Kidney glomerular epithelial cell (primary cell): Measurements from ENCODE around the gene OIT3.
"Not testable (repeated sequence)": the region's sequence is repeated elsewhere in the genome, so short reads cannot be mapped to it uniquely, and the experiment has no call there.

Experiments used
- DNase-seq: peaks from one replicate; lab custom pipeline; 2025; lab: John Stamatoyannopoulos, UW

OIT3 gene

DNA sequence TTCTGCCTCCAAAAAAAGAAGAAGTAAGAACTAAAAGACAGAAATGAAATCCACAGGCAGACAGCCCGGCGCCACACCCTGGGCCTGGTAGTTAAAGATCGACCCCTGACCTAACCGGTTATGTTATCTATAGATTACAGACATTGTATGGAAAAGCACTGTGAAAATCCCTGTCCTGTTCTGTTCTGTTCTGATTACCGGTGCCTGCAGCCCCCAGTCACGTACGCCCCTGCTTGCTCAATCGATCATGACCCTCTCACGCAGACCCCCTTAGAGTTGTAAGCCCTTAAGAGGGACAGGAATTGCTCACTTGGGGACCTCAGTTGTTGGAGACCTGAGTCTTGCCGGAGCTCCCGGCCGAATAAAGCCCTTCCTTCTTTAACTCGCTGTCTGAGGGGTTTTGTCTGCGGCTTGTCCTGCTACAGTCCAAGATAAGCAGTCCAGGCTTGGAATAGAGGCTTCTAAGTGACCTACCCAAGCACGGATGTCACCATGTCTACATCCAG lies 10.5 kb downstream of the OIT3 start:
- DNase-seq, result not testable (repeated sequence)

DNA sequence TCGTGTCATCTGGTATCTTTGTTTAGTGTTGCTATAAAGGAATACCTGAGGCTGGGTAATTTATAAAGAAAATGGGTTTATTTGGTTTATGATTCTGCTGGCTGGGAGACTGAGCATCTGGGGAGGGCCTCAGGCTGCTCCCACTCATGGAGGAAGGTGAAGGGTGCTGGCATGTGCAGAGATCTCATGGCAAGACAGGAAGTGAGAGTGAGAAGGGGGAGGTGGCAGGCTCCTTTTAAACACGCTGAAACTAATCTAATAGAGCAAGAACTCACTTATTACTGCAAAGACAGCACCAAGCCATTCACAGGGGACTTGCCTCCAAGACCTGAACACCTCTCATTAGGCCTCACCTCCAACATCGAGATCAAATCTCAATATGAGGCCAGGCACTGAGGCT lies 11.3 kb downstream of the OIT3 start:
- DNase-seq, result no peak

DNA sequence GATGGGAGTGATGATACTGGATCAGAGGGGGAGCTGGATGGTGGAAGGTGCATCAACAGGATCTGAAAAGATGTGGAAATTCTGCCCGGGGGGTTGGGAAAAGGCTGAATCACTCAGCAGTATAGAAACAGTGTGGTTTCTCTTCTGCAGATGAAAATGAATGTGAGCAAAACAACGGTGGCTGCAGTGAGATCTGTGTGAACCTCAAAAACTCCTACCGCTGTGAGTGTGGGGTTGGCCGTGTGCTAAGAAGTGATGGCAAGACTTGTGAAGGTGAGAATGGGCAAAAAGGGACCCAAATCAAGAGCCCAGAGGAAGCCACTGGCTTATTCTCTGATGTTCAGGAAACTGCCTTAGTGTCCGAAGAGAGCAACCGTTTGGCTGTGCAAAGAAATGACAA lies 12.9 kb downstream of the OIT3 start:
- DNase-seq, result no peak

DNA sequence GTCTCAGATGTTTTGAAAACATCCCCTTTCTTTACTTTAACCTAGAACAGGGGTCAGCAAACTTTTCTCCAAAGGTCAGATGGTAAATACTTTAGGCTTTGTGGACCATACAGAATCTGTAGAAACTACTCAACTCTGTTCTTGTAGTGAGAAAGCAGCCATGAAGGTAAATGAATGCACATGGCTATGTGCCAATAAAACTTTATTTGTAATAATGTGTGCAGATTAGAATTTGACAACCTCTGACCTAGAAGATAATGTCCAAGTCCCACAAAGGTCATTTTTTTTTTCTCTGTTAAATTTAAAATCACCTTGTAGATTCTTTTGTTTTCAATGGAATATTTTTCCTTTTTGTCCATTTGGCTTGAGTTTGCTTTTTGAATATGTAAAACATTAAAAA lies 17.2 kb downstream of the OIT3 start:
- DNase-seq, result no peak

DNA sequence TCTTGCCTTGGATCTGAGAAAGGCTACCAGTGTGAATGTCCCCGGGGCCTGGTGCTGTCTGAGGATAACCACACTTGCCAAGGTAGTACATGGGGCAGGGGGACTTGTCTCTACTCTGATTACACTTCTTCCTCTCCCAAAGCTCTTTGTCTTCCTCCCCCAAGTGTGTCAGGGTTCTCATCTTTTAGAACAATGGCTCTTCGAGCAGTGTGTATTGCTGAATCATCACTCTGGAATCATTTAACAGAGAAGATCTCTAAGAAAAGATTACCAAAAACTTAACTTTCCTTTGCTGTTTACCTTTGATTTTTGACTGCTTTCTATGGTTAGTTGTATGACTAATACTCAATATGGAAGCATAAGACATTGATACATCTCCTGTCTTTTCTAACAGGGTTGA lies 18.2 kb downstream of the OIT3 start:
- DNase-seq, result no peak

DNA sequence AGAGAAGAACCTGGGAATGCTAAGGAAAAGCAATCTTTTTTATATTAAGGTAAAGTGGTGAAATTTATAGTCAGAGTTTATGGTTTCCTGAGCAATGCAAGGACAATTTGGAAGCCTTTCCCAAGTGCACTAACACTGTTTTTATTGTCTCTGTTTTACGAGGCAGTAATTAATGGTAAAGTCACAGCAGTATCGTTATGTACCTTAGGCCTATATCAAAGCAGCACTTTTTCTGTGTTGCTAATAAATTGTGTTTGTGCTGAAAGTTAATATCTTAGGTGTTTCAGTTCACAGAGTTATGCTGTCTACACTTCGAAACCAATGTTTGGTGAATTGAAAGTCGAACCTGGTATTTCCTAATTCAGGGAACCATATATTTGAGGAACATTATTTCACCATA lies 19.2 kb downstream of the OIT3 start:
- no peak for DNase-seq

DNA sequence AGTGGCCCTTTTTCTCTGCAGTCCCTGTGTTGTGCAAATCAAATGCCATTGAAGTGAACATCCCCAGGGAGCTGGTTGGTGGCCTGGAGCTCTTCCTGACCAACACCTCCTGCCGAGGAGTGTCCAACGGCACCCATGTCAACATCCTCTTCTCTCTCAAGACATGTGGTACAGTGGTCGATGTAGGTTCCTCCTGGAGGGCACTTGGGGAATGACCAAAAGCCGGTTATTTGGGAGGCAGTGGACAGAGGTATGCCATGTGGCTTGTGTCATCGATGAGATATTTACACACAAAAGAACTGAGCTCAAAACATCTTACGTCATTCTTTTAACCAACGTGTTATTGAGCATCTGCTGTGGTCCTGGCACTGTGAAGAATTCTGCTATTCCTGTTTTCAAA lies 19.7 kb downstream of the OIT3 start:
- no peak for DNase-seq

DNA sequence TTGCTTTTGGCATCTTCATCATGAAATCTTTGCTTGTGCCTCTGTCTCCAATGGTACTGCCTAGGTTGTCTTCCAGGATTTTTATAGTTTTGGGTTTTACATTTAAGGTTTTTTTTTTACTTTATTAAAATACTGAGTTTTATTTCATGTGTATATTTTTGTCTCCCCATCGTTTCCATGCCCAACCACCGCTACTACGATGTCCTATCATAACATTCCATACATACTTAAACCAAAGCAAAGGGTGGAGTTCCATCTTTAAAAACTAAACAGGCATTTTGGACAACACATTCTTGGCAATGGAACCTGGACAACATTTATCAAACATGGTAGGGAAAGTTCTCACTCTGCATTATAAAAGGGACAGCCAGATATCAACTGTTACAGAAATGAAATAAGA lies 23.7 kb downstream of the OIT3 start:
- DNase-seq, result not testable (repeated sequence)

DNA sequence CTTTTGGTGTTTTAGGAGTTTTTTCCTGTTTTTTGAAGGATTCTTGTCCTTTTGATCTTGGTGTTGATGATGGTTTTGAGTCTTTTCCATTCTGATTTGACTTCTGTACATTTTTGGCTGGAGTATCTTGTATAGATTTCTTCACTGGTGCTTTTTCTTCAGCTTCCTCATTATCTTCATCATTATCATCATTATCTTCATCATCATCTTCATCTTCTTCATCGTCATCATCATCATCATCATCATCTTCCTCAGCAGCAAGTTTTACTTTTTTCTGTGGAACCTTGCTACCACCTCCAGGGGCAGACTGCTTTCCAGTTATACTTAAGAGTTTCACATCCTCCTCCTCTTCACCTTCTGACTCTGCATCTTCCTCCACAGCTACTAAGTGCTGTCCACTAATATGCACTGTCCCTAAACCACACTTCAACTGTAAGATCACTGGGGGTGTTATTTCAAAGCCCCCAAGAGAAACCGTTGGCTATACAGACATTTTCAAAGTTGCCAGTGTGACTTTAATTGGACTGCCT lies 24.3 kb downstream of the OIT3 start:
- DNase-seq, result not testable (repeated sequence)

DNA sequence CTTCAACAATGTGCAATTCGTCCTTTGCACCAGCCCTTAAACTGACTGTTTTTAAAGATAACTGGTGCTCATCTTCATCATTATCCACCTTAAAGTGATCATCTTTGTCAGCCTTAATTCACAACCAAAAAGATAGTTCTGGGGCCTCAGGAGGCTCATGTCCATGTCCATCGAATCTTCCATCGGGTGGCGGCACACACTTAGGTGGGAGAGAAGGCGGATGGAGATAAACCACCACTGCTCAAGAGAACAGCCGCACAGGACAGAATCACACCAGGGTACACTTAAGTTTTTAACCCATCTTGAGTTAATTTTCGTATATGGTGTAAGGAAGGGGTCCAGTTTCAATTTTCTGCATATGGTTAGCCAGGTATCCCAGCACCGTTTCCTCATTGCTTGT lies 24.8 kb downstream of the OIT3 start:
- DNase-seq, result no peak

DNA sequence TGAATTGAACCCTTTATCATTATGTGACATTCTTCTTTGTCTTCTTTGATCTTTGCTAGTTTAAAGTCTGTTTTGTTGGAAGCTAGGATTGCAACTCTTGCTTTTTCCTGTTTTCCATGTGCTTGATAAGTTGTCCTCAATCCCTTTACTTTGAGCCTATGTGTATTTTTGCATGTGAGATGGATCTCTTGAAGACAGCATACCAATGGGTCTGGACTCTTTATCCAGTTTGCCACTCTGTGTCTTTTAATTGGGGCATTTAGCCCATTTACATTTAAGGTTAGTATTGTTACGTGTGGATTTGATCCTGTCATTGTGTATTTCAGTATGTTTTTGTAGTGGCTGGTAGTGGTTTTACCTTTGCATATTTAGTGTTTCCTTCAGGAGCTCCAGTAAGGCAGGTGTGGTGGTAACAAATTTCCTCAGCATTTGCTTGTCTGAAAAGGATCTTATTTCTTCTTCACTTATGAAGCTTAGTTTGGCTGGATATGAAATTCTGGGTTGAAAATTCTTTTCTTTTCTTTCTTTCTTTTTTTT lies 27.7 kb downstream of the OIT3 start:
- DNase-seq, result not testable (repeated sequence)

DNA sequence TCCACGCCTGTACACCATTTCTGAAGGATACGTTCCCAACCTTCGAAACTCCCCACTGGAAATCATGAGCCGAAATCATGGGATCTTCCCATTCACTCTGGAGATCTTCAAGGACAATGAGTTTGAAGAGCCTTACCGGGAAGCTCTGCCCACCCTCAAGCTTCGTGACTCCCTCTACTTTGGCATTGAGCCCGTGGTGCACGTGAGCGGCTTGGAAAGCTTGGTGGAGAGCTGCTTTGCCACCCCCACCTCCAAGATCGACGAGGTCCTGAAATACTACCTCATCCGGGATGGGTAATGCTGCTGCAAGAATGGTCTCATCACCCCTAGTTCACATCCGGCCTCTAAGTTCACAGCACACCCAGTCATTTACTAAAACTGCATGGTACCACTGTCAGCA lies 30.8 kb downstream of the OIT3 start:
- DNase-seq, result no peak

DNA sequence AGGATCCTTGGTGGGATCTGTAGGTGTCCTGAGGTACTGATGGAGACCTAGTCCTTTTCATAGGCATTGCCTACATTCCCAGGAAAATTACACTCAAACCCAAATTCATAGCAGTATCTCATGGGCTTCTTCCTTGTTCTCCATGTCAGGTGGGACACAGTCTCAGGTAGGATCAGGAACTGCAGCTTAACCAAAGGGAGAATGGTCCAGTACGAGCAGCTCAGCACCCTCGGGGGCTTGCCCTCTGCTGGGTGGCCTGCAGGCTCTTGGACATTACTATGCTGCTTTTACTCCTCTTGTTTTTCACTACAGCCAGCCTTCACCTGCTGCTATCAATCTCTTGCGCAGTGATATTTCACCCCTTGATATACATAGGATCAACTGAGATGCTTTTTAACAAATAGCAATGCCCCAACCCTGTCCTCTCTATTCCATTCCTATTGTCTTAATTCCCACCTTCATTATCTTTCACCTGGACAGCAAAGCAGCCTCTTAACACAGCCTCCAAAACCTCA lies 32.5 kb downstream of the OIT3 start:
- DNase-seq, result no peak

DNA sequence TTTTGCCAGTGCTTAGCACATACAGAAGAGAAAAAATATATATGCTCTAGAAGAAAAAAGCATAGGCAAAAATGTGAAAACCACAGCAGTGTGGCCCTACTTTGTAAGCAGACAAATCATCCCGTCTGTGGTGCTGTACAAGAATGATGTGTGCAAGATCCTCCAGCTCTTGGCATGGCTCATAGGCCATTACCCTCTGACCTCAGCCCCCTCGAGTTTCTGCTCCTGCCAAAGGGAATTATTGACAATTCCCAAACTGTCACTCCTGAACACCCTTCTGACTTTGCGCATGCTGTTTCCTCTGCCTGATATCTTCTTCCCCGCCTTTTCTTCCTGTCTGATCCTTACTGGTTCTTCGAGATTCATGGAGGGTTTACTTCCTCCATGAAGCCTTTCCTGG lies 33.9 kb downstream of the OIT3 start:
- no peak for DNase-seq

DNA sequence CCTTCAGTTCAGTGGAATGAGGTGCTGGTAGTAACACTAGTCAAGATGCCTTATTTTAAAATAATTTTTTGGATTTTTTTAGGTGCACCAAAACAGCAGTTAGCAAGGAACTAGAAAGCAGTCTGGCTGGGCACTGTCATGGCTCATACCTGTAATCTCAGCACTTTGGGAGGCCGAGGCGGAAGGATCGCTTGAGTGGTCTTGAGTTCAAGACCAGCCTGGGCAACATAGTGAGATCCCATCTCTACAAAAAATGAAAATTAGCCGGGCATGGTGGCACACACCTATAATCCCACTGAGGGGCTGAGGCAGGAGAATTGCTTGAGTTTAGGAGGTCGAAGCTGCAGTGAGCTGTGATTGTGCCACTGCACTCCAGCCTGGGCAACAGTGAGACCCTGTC lies 35.3 kb downstream of the OIT3 start:
- no peak for DNase-seq

DNA sequence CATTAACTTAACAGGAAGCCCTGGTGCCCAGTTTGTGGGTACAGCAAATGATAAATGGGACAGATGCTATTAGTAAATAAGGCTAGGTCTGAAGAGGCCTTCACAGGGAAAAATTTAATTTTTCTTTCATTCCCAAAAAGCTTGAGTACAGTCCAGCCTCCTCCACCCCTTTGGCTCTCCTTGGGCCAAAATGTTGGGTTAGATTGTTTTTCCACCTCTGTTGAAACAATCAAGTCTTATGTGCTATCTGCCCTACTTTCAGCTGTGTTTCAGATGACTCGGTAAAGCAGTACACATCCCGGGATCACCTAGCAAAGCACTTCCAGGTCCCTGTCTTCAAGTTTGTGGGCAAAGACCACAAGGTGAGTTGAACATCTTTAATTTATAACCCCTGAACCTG lies 36.7 kb downstream of the OIT3 start:
- DNase-seq, result no peak

DNA sequence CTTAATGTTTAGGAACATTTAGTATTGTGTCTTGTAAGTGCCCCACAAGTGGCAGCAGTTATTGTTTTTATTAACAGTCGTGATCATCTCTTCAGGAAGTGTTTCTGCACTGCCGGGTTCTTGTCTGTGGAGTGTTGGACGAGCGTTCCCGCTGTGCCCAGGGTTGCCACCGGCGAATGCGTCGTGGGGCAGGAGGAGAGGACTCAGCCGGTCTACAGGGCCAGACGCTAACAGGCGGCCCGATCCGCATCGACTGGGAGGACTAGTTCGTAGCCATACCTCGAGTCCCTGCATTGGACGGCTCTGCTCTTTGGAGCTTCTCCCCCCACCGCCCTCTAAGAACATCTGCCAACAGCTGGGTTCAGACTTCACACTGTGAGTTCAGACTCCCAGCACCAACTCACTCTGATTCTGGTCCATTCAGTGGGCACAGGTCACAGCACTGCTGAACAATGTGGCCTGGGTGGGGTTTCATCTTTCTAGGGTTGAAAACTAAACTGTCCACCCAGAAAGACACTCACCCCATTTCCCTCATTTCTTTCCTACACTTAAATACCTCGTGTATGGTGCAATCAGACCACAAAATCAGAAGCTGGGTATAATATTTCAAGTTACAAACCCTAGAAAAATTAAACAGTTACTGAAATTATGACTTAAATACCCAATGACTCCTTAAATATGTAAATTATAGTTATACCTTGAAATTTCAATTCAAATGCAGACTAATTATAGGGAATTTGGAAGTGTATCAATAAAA lies 38.9 kb downstream of the OIT3 start:
- no peak for DNase-seq

DNA sequence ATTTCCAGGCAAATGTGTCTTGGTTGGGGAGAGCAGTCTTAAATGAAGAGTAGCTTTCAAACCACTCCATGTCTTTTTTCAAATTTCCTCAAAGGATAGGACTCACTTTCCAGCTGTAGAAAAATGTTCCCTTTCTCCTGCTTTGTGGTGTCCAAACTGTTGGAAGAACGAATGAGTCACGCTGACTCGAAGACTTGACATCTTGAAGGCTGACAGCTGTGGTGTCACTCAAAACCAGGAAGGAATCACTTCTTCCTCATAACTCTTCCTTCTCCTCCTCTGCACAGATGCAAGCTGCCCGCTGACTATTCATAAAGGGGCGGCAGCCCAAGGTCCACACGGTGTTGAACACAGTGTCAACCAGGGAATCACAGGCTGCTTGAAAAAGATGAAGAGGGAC lies 41.8 kb downstream of the OIT3 start:
- no peak for DNase-seq

DNA sequence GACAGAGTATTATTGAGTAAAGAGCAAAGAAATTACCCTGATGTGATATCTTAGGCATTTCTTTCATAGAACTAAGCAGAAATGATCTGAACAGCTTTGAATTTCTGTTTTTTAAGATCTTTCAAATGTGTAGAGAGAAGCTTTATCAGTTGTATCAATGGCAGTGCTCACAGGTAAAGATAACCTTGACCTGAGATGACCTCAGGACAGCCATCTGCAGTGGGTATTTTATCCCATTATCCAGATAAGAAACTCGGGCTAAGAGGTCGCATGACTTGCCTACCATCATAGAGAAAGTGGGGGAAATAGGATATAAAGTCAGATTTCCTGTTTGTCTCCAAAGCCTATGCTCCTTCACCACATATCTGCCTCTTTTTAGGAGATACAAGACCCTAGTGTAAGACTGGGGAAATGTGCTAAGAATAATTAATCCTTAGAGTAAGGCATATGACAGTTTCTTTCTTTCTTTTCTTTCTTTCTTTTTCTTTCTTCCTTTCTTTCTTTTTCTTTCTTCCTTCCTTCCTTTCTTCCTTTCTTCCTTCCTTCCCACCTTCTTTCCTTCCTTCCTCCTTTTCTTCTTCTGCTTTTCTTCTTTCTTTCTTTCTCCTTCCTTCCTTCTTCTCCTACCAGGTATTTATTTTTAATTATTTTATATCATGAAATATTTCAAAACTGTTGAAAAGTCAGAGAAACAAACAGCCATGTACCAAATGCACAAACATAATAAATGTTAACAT lies 50.1 kb downstream of the OIT3 start:
- no peak for DNase-seq

DNA sequence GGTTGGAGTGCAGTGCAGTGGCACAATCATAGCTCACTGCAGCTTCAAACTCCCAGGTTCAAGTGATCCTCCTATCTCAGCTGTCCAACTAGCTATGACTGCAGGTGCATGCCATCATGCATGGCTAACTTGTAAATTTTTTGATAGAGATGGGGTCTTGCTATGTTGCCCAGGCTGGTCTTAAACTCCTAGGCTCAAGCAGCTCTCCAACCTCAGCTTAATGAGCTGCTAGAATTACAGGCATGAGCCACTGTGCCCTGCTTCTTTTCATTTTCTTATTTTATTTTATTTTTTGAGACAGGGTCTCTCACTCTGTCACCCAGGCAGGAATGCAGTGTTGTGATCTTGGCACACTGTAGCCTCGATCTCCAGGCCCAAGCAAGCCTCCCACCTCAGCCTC lies 53.4 kb downstream of the OIT3 start:
- no peak for DNase-seq

DNA sequence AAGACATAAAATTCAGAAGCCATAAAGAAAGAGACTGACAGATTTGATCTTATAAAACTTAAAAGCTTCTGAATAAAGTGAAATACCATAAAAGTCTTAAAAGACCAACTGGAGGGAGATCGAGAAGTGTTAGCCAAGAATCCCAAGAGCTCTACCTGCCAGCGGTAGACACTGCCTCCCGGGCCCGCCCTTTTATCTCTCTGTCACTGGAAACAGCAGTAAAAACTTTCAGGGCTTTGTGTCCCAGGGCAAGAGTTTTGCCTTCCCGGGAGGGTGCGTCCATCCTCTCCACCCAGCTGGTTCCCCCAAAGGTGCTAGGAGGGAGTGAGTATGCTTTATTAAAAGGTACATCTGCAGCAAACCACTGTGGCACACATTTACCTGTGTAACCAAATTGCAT lies 55.2 kb downstream of the OIT3 start:
- no peak for DNase-seq

DNA sequence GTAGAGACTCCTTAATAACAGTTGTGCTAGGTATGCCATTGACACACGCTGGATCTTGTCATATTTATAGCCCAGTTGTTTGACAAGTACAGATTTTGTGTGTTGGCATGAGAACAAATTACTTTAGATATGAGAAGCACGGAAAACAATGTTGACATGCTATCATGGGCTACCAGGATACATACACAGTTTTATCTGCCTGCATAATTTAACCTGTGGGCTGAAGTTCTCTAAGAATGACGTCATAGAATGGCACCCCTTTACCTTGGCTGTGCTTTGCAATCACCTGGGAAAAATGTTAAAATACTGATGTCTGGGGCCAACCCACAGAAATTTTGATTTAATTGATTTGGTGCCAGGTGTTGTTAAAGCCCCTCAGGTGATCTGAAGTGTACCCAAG lies 58.2 kb downstream of the OIT3 start:
- no peak for DNase-seq

DNA sequence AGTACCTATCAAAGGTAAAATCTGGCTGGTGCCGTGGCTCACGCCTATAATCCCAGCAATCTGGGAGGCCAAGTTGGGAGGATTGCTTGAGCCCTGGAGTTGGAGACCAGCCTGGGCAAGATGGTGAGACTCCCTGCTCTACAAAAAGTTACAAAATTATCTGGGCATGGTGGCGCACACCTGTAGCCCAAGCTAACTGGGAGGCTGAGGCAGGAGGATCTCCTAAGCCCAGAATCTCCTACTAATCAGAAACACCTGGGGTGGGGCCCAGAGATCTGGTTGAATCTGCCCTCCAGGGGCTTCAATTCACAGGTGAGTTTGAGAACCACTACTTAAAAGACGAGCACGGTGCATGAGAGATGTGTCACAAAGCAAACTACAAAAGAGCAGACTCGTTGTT lies 58.6 kb downstream of the OIT3 start:
- DNase-seq, result no peak
